OCI-LY1 (cell line): ENCODE results near the gene CYB5R3.

ENCODE experiments used
- CTCF ChIP-seq: fragments of 200-600 bp; sonication (generic), shearing (Covaris generic); IDR thresholded peaks from 2 replicates; pipeline ENCODE4 v1.5.1; 2017; ENCODE audit warnings: mild to moderate bottlenecking, antibody characterized with exemption, low read length, moderate library complexity, mixed read lengths
- EZH2 ChIP-seq: fragments of 200-600 bp; sonication (generic), shearing (Covaris generic); IDR thresholded peaks from 2 replicates; pipeline ENCODE4 v1.8.0; 2017; ENCODE audit warnings: borderline replicate concordance, mixed run types, mild to moderate bottlenecking, antibody characterized with exemption, low read length, moderate library complexity, mixed read lengths

- TF ChIP-seq CTCF = no peak
- TF ChIP-seq EZH2 = no peak
These were observed 585 bp downstream of the CYB5R3 start for GRCh38 chr22:42648368-42649245.
